ENCODE results near the gene SULT4A1.
"Not testable (repeated sequence)": the region's sequence is repeated elsewhere in the genome, so short reads cannot be mapped to it uniquely, and the experiment has no call there.

Gene SULT4A1

DNA sequence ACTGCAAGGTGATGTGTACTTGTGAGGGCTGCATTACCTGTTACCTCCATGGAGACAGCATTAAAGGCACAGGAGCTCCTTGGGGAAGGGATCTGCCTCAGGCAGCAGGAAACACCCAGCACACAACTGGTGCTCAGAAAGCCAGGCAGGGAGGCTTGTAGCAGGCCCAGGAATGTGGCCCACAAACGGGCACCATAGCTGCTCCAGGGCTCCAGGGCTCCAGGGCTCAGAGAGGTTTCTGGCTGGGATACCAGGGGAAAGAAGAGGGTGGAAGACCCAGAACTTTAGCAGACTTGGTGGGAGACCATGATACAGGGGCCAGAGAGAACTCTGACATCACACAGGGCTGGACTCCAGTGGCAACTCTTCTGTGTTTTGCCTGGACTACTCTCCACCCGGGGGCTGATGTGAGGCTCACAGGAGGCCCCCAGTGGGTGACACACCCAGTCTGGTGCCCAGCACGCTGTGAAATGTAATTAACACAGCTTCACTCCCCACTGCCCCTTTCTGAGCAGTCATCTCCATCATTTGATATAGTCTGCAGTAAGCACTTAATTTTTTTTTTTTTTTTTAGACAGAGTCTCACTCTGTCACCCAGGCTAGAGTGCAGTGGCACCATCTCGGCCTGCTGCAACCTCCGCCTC lies 14.7 kb upstream of the SULT4A1 start:
- Histone ChIP-seq H3K27me3 (ENCODE audit: low read length) (no peaks in the 10 kb centered on the region), H3K9ac (ENCODE audit: low read length) (no peak overlapping the region), H3K36me3 (ENCODE audit: low read length) (no peaks in the 10 kb centered on the region), H3K9me3 (ENCODE audit: insufficient read depth, low read length) (no peaks in the 10 kb centered on the region), H4K20me1 (ENCODE audit: low read depth, low read length) (no peaks in the 10 kb centered on the region), H3K4me2 (ENCODE audit: low read depth, low read length, poor library complexity, severe bottlenecking) (no peak overlapping the region), H3F3A (ENCODE audit: insufficient read depth) (no peaks in the 10 kb centered on the region), H3K4me3 (ENCODE audit: insufficient read depth, low read length, poor library complexity, severe bottlenecking) (no peak overlapping the region), H3K27ac (ENCODE audit: low read depth, low read length) (no peak overlapping the region), H2AFZ (ENCODE audit: low read depth, low read length, severe bottlenecking) (no peak overlapping the region), H3K9me2 (replicated peaks; ENCODE audit: insufficient read depth, low read length) (no peaks in the 10 kb centered on the region), H3K79me2 (ENCODE audit: insufficient read depth, low read length) (no peaks in the 10 kb centered on the region)
- TF ChIP-seq CTCF (IDR thresholded peaks at IDR 0.05; ENCODE audit: insufficient read depth, low read length, poor library complexity, severe bottlenecking) (no peak), EZH2phosphoT487 (conservative IDR thresholded peaks at IDR 0.05; ENCODE audit: low read length) (no peak)

GRCh38 chr22:43869799-43870198 lies 7.5 kb upstream of the SULT4A1 start:
- no peak overlapping the region for H3K4me2 ChIP-seq (ENCODE audit: low read depth, low read length, poor library complexity, severe bottlenecking)
- no peaks in the 10 kb centered on the region for H3K36me3 ChIP-seq (ENCODE audit: low read length)
- H3K27ac ChIP-seq (ENCODE audit: low read depth, low read length): no peak overlapping the region

DNA sequence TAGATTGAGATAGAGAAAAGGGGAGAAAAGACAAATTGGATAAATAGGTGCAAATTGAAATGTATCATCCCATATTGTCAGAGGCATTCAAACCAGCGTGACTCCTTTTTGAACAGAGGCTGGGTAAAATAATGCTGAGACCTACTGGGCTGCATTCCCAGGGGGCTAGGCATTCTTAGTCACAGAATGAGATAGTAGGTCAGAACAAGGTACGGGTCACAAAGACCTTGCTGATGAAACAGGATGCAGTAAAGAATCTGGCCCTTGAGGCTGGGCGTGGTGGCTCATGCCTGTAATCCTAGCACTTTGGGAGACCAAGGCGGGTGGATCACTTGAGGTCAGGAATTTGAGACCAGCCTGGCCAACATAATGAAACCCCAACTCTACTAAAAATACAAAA lies 6.7 kb upstream of the SULT4A1 start:
- not testable (repeated sequence) for H3K4me2 ChIP-seq (ENCODE audit: low read depth, low read length, poor library complexity, severe bottlenecking); H3K79me2 ChIP-seq (ENCODE audit: insufficient read depth, low read length); H3F3A ChIP-seq (ENCODE audit: insufficient read depth); H3K9me3 ChIP-seq (ENCODE audit: insufficient read depth, low read length); H2AFZ ChIP-seq (ENCODE audit: low read depth, low read length, severe bottlenecking); H4K20me1 ChIP-seq (ENCODE audit: low read depth, low read length); H3K36me3 ChIP-seq (ENCODE audit: low read length); H3K9me2 ChIP-seq (replicated peaks; ENCODE audit: insufficient read depth, low read length); H3K27ac ChIP-seq (ENCODE audit: low read depth, low read length); H3K27me3 ChIP-seq (ENCODE audit: low read length); H3K9ac ChIP-seq (ENCODE audit: low read length); H3K4me3 ChIP-seq (ENCODE audit: insufficient read depth, low read length, poor library complexity, severe bottlenecking)

More at GRCh38 chr22:43869799-43870198, 7.5 kb upstream of the SULT4A1 start:
- Histone ChIP-seq H3K79me2 (ENCODE audit: insufficient read depth, low read length) (no peaks in the 10 kb centered on the region), H3K27me3 (ENCODE audit: low read length) (no peaks in the 10 kb centered on the region), H3K9ac (ENCODE audit: low read length) (no peak overlapping the region), H2AFZ (ENCODE audit: low read depth, low read length, severe bottlenecking) (no peak overlapping the region), H3K4me3 (ENCODE audit: insufficient read depth, low read length, poor library complexity, severe bottlenecking) (no peak overlapping the region), H3F3A (ENCODE audit: insufficient read depth) (no peaks in the 10 kb centered on the region), H3K9me2 (replicated peaks; ENCODE audit: insufficient read depth, low read length) (no peaks in the 10 kb centered on the region), H4K20me1 (ENCODE audit: low read depth, low read length) (no peaks in the 10 kb centered on the region), H3K9me3 (ENCODE audit: insufficient read depth, low read length) (no peaks in the 10 kb centered on the region)
- TF ChIP-seq EZH2phosphoT487 (conservative IDR thresholded peaks at IDR 0.05; ENCODE audit: low read length): no peak

- no peak overlapping the region for H2AFZ ChIP-seq (ENCODE audit: low read depth, low read length, severe bottlenecking)
- H3K79me2 ChIP-seq (ENCODE audit: insufficient read depth, low read length): no peaks in the 10 kb centered on the region
- no peak overlapping the region for H3K27ac ChIP-seq (ENCODE audit: low read depth, low read length)
- no peaks in the 10 kb centered on the region for H3K9me3 ChIP-seq (ENCODE audit: insufficient read depth, low read length)
- H3K36me3 ChIP-seq (ENCODE audit: low read length): no peaks in the 10 kb centered on the region
- H3F3A ChIP-seq (ENCODE audit: insufficient read depth): no peaks in the 10 kb centered on the region
- no peaks in the 10 kb centered on the region for H3K9me2 ChIP-seq (replicated peaks; ENCODE audit: insufficient read depth, low read length)
- no peak for TF ChIP-seq CTCF (IDR thresholded peaks at IDR 0.05; ENCODE audit: insufficient read depth, low read length, poor library complexity, severe bottlenecking)
- no peak for TF ChIP-seq EZH2phosphoT487 (conservative IDR thresholded peaks at IDR 0.05; ENCODE audit: low read length)
- no peak overlapping the region for H3K4me2 ChIP-seq (ENCODE audit: low read depth, low read length, poor library complexity, severe bottlenecking)
- no peak overlapping the region for H3K4me3 ChIP-seq (ENCODE audit: insufficient read depth, low read length, poor library complexity, severe bottlenecking)
- H3K9ac ChIP-seq (ENCODE audit: low read length): no peak overlapping the region
- no peaks in the 10 kb centered on the region for H4K20me1 ChIP-seq (ENCODE audit: low read depth, low read length)
- H3K27me3 ChIP-seq (ENCODE audit: low read length): no peaks in the 10 kb centered on the region
These were observed 5.7 kb upstream of the SULT4A1 start for GRCh38 chr22:43867839-43868635.

Data from SU-DHL-6 (cell line).